Measurements from ENCODE around the gene TWNK. TPM values are rescaled to one million over a fixed set of nuclear protein-coding genes. Genes with fewer than 3 reads are reported as not detected.
A peak's percentile ranks its signal among the peaks of the same experiment; 100 is the strongest.

TWNK gene
- total RNA-seq (2021) (24.5 to 28.2 TPM (median 26.2 TPM) in 3 replicates), Bru-seq, nascent RNA (percentile 93 among the genes with signal in this experiment)
- long read RNA-seq, experiment 1, transcript TWNK-202 (5 exons, 3,665 nt) = minor isoform, 23 of 97 reads
- long read RNA-seq, experiment 1, transcript TWNK-201 (5 exons, 3,621 nt) = major isoform, 53 of 97 reads
- long read RNA-seq, experiment 1, partial matches to known transcripts = 5 of 97 reads
- long read RNA-seq, experiment 1, other reads (novel, unspliced or antisense) = 15 of 97 reads
- long read RNA-seq, experiment 2, transcript TWNK-202 (5 exons, 3,665 nt) = minor isoform, 6 of 33 reads
- long read RNA-seq, experiment 2, transcript TWNK-201 (5 exons, 3,621 nt) = major isoform, 16 of 33 reads
- long read RNA-seq, experiment 2, partial matches to known transcripts = 1 of 33 reads
- long read RNA-seq, experiment 2, other reads (novel, unspliced or antisense) = 9 of 33 reads
- long read RNA-seq, experiment 3, partial matches to known transcripts = 0 of 10 reads
- long read RNA-seq, experiment 3, other reads (novel, unspliced or antisense) = 4 of 10 reads

GRCh38 chr10:100986952-100987684, at the start of gene TWNK, which contains the start of gene MRPL43:
Gene TWNK, plus strand, starts transcription at chr10:100987543. Its CDS starts 668 bp downstream, at chr10:100988211.
Gene MRPL43, minus strand, starts transcription at chr10:100987497. Its CDS starts 54 bp downstream, at chr10:100987443.
- POLR2A ChIA-PET = interaction anchor here (1.3 kb wide), 1 partner anchor 10 kb away, joined by 5 read pairs; no protein-coding TSS in a partner anchor
- Mint-ChIP-seq H3K36me3 (peaks cover 24% of the 10 kb centered on the region), H3K27me3 (ENCODE audit: low read depth) (no peaks in the 10 kb centered on the region), H3K27ac (peak within 1 kb of the TSS; percentile 93), H3K9me3 (no peaks in the 10 kb centered on the region), H3K4me3 (peak within 1 kb of the TSS; percentile 93), H3K4me1 (peaks cover 13% of the 10 kb centered on the region)
- DNase-seq (ENCODE audit: low spot score) = peak; percentile 88
- CTCF ChIA-PET = interaction anchor here (0.8 to 4.5 kb wide), 10 partner anchors 10 to 109 kb away, joined by 3 to 28 read pairs (median 5); partner anchors contain the start of genes PDZD7, SEMA4G, SFXN3 and SLF2
- peak; percentile 86 for ATAC-seq
- TF ChIP-seq ESRRA (CRISPR knock-in tag; IDR thresholded peaks at IDR 0.05; ENCODE audit: borderline replicate concordance) (0 out of 2 replicates have a peak, but pooled peaks have one; percentile 27), ERG (CRISPR knock-in tag; IDR thresholded peaks at IDR 0.05) (no peak), ARID4B (CRISPR knock-in tag; IDR thresholded peaks at IDR 0.05; ENCODE audit: borderline replicate concordance) (peak; percentile 89; the same call in 1 of the 2 replicates), ETV6 (CRISPR knock-in tag; IDR thresholded peaks at IDR 0.05) (peak; percentile 98), SMAD3 (CRISPR knock-in tag; IDR thresholded peaks at IDR 0.05; ENCODE audit: borderline replicate concordance) (peak; percentile 83), TEAD4 (CRISPR knock-in tag; IDR thresholded peaks at IDR 0.05) (no peak), ZNF232 (CRISPR knock-in tag; IDR thresholded peaks at IDR 0.05) (peak; percentile 91), FOXK1 (CRISPR knock-in tag; IDR thresholded peaks at IDR 0.05) (peak; percentile 100), CREM (CRISPR knock-in tag; IDR thresholded peaks at IDR 0.05) (no peak), FOXP4 (CRISPR knock-in tag; IDR thresholded peaks at IDR 0.05) (0 out of 2 replicates have a peak, but pooled peaks have one; percentile 53), JAZF1 (CRISPR knock-in tag; IDR thresholded peaks at IDR 0.05) (no peak), NFYB (CRISPR knock-in tag; conservative IDR thresholded peaks at IDR 0.05; ENCODE audit: low read depth) (peak; percentile 26; the same call in 1 of the 2 replicates), TCF7 (CRISPR knock-in tag; IDR thresholded peaks at IDR 0.05; ENCODE audit: low read depth) (no peak), USF1 (CRISPR knock-in tag; IDR thresholded peaks at IDR 0.05) (no peak; the same call in 1 of the 2 replicates), IRF1 (CRISPR knock-in tag; IDR thresholded peaks at IDR 0.05) (no peak), CREB1 (CRISPR knock-in tag; IDR thresholded peaks at IDR 0.05) (peak; percentile 75; the same call in 1 of the 2 replicates), ATF6 (CRISPR knock-in tag; IDR thresholded peaks at IDR 0.05) (no peak), PRDM15 (CRISPR knock-in tag; IDR thresholded peaks at IDR 0.05) (no peak)
